Ovary (tissue), 9 donors: Measurements from ENCODE around the gene ZAR1. TPM values are rescaled to one million over a fixed set of nuclear protein-coding genes. Genes with fewer than 3 reads are reported as not detected.

ENCODE experiments used
- DNase-seq, 5 donors: peaks; one replicate each; pipeline ENCODE4 v3.0.0-alpha.2; 2019 to 2020
- H3K27ac ChIP-seq, 2 donors: fragments of 200-600 bp; one replicate each; pipeline versions ENCODE4 v1.5.1 to v1.8.0; 2019 to 2022
- H3K27me3 ChIP-seq: fragments of 200-600 bp; one replicate; pipeline ENCODE4 v1.8.0; 2022
- H3K36me3 ChIP-seq: fragments of 200-600 bp; sonication (generic); one replicate; pipeline ENCODE4 v1.5.1; 2019
- H3K4me1 ChIP-seq: one replicate; pipeline ENCODE4 v1.8.1; 2013; ENCODE audit warnings: mild to moderate bottlenecking, moderate library complexity; ENCODE audit not compliant: insufficient read depth
- H3K4me3 ChIP-seq: fragments of 200-600 bp; sonication (generic); one replicate; pipeline ENCODE4 v1.5.1; 2017
- H3K9me3 ChIP-seq, 2 donors: fragments of 200-600 bp in 1 of 2; sonication (generic) in 1 of 2; one replicate each; pipeline versions ENCODE4 v1.5.1 to v1.8.1; 2013 to 2019; ENCODE audit warnings: mild to moderate bottlenecking in 1 of 2, moderate library complexity in 1 of 2
- CTCF ChIP-seq, 3 donors: fragments of 450-650 bp in 2 of 3; fragments of 200-600 bp in 1 of 3; IDR thresholded peaks; one replicate each; pipeline versions ENCODE4 v1.5.1 to v1.8.0; 2016 to 2022; ENCODE audit warnings: antibody characterized with exemption in 3 of 3, mild to moderate bottlenecking in 1 of 3
- EP300 ChIP-seq: sonication (generic); formaldehyde crosslinking; IDR thresholded peaks from one replicate; pipeline ENCODE4 v1.6.1; 2017; ENCODE audit warnings: antibody characterized with exemption
- POLR2A ChIP-seq: fragments of 450-650 bp; IDR thresholded peaks from one replicate; pipeline ENCODE4 v1.6.1; 2017; ENCODE audit warnings: antibody characterized with exemption, mild to moderate bottlenecking, moderate library complexity
- WGBS, 3 donors: extraction: QIAGEN DNeasy Blood & Tissue Kit in 1 of 3; methylation state at CpG; one replicate each; pipeline versions ENCODE4 v1.1.5 to v1.1.7; 2013 to 2017; 5-methylcytosine and 5-hydroxymethylcytosine counted together
- intact Hi-C, 4 donors: fragments of 100-400 bp; cut with DNase I; formaldehyde crosslinking; loops; one replicate each; pipeline versions ENCODE4 v1.11.0 to v1.15.1; 2022 to 2023
- polyA plus RNA-seq, 2 donors: library from polyadenylated mRNA; stranded (reverse); fragments of 200-250 nt in 1 of 2; fragments of 350-450 nt in 1 of 2; fragmentation: Illumina TruSeq in 1 of 2; extraction: RNeasy Lipid Tissue Mini Kit (QIAGEN cat#74804) in 1 of 2; gene quantifications; one replicate each; pipeline ENCODE4 v1.2.3, GENCODE V29; 2013 to 2014
- total RNA-seq, 7 donors: library from RNA; depleted of rRNA in 2 of 7; stranded (reverse); fragments of >200 nt in 2 of 7; fragmentation: NEBNext Ultra II Directional in 3 of 7; extraction: Animal tissue kit (Norgen Biotek cat#: 25700) in 3 of 7; gene quantifications; one replicate each; pipeline versions ENCODE4 v1.1.0 to v1.2.4, GENCODE V29; 2016 to 2023
- donor health status: DM: no; HTN: no; CAD: no; lungs with moderate emphysema.
- donor health status: DM: no; HTN: no; CAD: no.
- donor health status: Bipolar disorder and iron deficiency.
- donor health status: DM: yes; HTN: yes; CAD: no.
- donor health status: DM: no; HTN: no; CAD: no.
- donor health status: DM: yes; HTN: yes; CAD: no.

The ZAR1 gene
- total and polyA plus RNA-seq, 9 donors: 0.31 TPM; not detected in 8

- Histone ChIP-seq H3K4me1 (peaks cover 1% of the 10 kb centered on the region), H3K9me3 (no peaks in the 10 kb centered on the region), H3K27me3 (no peaks in the 10 kb centered on the region), H3K27ac (no peak overlapping the region), H3K36me3 (no peaks in the 10 kb centered on the region), H3K4me3 (no peak overlapping the region)
- WGBS, 3 donors: 7 to 21% (median 10%) methylated on average over 55 to 104 of the region's 104 CpGs
- intact Hi-C loops: no loop called here
- TF ChIP-seq POLR2A (no peak), CTCF (IDR thresholded peaks at IDR 0.05) (no peak), EP300 (no peak)
- DNase-seq: no peak
Observed at GRCh38 chr4:48490680-48491513, 845 bp downstream of the ZAR1 start.

GRCh38 chr4:48491514-48492176, 1.6 kb downstream of the ZAR1 start:
- WGBS, 3 donors: 60 to 72% (median 71%) methylated on average over 23 of the region's 23 CpGs
- Histone ChIP-seq H3K9me3 (no peaks in the 10 kb centered on the region), H3K27me3 (no peaks in the 10 kb centered on the region), H3K4me3 (no peak overlapping the region), H3K36me3 (no peaks in the 10 kb centered on the region), H3K4me1 (peaks cover 1% of the 10 kb centered on the region), H3K27ac (no peak overlapping the region)
- DNase-seq: no peak
- TF ChIP-seq POLR2A (no peak), CTCF (IDR thresholded peaks at IDR 0.05) (no peak), EP300 (no peak)
- intact Hi-C loops: no loop called here

- Histone ChIP-seq H3K36me3 (no peaks in the 10 kb centered on the region), H3K27me3 (no peaks in the 10 kb centered on the region), H3K4me1 (peaks cover 1% of the 10 kb centered on the region), H3K4me3 (no peak overlapping the region), H3K9me3 (no peaks in the 10 kb centered on the region), H3K27ac (no peak overlapping the region)
- no peak for DNase-seq
- WGBS, 3 donors: 83% methylated on average over 4 of the region's 4 CpGs
- TF ChIP-seq POLR2A: no peak
- no peak for TF ChIP-seq CTCF (IDR thresholded peaks at IDR 0.05)
- no peak for TF ChIP-seq EP300
- intact Hi-C loops: no loop called here
Observed at GRCh38 chr4:48493452-48494100, 3.5 kb downstream of the ZAR1 start.

GRCh38 chr4:48495941-48496340, 5.9 kb downstream of the ZAR1 start:
- WGBS, 3 donors: 93 to 100% (median 99%) methylated on average over 2 of the region's 2 CpGs
- TF ChIP-seq EP300 (no peak), CTCF (IDR thresholded peaks at IDR 0.05) (no peak), POLR2A (no peak)
- no peak overlapping the region for H3K27ac ChIP-seq
- H3K4me1 ChIP-seq: no peaks in the 10 kb centered on the region
- no peak for DNase-seq
- no peaks in the 10 kb centered on the region for H3K36me3 ChIP-seq
- no peaks in the 10 kb centered on the region for H3K27me3 ChIP-seq
- H3K4me3 ChIP-seq: no peak overlapping the region
- intact Hi-C loops: no loop called here
- H3K9me3 ChIP-seq: no peaks in the 10 kb centered on the region
